AG10803 (cell line): ENCODE data around the gene VPS35.

ENCODE experiments used
- DNase-seq: peaks from one replicate; pipeline ENCODE4 v3.0.0; 2010; ENCODE audit warnings: low read depth
- H3K4me3 ChIP-seq: 2 replicates; pipeline ENCODE4 v1.5.1; 2011; ENCODE audit warnings: mild to moderate bottlenecking, low read length, control low read depth
- TF ChIP-seq, protein P1 (sequence below): conservative IDR thresholded peaks from 2 replicates; pipeline ENCODE4 v1.5.1; 2011; ENCODE audit warnings: mild to moderate bottlenecking, low read length, control low read depth, inconsistent platforms

Gene VPS35

DNA sequence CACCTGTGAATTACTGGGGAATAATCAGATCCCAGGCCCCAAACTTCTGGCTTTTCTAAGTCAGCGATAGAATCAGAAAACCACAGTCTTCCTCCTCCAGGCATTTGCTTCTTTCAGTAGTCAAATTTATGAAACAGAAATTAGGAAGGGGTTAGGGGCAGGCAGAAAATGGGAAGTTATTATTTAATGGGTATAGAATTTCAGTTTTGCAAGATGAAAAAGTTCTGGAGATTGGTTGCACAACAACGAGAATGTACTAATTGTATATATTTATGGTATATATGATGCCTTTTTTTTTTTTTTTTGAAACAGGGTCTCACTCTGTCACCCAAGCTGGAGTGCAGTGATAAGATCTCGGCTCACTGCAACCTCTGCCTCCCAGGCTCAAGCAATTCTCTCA is 23.9 kb upstream of the VPS35 start:
- TF ChIP-seq, protein P1, sequence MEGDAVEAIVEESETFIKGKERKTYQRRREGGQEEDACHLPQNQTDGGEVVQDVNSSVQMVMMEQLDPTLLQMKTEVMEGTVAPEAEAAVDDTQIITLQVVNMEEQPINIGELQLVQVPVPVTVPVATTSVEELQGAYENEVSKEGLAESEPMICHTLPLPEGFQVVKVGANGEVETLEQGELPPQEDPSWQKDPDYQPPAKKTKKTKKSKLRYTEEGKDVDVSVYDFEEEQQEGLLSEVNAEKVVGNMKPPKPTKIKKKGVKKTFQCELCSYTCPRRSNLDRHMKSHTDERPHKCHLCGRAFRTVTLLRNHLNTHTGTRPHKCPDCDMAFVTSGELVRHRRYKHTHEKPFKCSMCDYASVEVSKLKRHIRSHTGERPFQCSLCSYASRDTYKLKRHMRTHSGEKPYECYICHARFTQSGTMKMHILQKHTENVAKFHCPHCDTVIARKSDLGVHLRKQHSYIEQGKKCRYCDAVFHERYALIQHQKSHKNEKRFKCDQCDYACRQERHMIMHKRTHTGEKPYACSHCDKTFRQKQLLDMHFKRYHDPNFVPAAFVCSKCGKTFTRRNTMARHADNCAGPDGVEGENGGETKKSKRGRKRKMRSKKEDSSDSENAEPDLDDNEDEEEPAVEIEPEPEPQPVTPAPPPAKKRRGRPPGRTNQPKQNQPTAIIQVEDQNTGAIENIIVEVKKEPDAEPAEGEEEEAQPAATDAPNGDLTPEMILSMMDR = no peak
- no peak overlapping the region for H3K4me3 ChIP-seq
- no peak for DNase-seq

DNA sequence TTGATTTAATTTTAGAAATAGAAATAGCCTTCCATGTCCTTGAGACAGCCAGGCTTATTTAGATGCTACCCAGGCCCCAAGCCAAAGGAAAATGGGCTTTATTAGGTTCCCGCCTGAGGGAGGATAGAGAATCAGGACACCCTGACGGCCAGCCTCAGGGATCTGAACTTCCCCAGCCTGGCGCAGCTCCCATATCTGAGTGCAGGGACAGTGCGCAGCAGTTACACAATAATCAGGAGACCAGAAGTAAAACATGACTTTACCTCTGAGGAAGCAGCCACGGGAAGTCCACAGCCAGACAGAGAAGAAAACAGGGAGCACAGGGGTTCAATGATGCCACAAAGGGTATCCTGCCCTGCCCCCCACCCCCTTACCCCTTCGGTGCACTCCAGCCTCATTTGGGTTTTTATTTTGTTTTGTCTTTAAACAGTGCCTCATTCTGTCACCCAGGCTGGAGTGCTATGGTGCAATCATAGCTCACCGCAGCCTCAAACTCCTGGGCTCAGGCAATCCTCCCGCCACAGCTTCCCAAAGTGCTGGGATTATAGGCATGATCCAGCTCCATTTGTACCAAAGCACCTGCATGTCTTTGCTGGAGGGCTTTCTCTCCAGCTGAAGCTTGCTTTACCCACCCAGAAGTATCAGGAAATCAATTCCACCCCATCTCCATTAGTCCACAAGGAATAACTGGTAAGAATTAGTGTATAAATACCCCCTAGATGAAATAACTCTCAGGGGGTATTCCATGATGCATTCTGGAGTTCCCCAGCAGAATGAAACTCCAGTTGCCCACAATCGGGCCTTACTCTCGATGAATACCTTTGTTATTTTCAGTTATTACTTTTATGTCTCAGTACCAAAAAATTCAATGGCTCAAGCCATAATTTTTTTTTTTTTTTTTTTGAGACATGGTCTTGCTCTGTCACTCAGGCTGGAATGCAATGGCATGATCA is 22.4 kb upstream of the VPS35 start:
- DNase-seq = no peak
- TF ChIP-seq, protein P1 = no peak
- no peak overlapping the region for H3K4me3 ChIP-seq

DNA sequence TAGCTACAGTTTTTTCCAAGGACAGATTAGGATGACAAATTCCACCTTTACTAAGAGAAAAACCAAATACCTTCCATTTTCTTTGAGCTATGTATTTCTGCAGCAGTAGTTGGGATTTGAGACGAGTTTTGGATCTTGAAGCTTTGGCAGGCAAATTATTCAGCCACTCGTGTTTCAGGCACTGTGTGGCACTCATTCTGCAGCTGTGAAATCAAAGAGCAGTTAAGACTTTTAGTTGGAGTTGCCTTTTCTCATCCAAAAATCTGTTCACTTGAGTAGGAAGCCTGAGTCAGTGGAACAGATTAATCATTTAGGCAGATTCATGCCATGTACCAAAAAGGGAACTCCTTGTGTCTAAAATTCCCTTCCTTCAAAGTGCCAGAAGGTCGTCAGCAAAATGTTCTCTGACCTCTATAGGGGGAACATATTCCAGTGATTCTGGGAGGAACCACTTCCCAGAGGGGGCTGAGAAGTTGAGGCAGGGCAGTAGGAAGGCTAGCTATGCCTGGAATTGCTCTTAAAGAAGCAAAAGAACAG is 20.6 kb upstream of the VPS35 start:
- no peak for DNase-seq
- TF ChIP-seq, protein P1 = no peak
- no peak overlapping the region for H3K4me3 ChIP-seq

DNA sequence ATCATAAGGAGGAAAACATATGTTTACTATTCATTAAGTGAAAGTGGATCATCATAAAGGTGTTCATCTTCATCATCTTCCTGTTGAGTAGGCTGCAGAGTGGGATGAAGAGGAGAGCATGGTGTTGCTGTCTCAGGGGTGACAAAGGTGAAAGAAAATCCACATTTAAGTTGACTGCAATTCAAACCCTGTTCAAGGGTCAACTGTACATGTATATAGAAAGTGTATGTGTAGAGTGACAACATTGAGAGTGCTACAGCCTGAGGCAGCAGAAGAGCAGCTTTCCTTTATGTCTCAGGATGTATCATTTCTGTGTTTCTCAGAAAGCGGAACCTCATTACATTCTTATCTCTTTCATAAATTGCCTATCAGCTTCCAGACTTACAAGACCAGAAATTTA is 17.7 kb upstream of the VPS35 start:
- DNase-seq = no peak
- no peak overlapping the region for H3K4me3 ChIP-seq
- TF ChIP-seq, protein P1 = no peak

DNA sequence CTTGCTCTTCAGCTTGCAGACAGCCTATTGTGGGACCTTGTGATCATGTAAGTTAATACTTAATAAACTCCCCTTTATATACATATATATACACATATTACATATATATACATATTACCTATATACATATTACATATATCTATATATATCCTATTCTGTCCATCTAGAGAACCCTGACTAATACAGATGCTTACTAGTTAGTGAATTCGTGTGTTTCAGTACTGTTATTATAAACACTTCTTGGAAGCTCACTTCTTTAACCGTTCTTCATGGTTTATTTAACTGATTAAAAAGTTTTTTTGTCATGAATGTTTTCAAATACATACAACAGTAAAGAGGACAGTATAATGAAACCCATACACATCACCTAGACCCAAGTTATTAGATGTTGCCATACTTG is 13.1 kb upstream of the VPS35 start:
- TF ChIP-seq, protein P1 = no peak

DNA sequence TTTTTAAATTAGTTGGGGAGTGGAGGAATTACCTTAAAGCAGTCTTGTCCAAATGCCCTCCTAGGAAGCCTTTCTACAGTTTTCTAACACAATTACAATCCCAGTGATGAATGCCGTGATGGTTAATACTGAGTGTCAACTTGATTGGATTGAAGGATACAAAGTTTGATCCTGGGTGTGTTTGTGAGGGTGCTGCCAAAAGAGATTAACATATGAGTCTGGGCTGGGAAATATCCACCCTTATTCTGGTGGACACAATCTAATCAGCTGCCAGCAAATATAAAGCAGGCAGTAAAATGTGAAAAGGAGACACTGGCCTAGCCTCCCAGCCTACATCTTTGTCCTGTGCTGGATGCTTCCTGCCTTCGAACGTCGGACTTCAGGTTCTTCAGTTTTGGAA is 12.6 kb upstream of the VPS35 start:
- H3K4me3 ChIP-seq = no peak overlapping the region
- TF ChIP-seq, protein P1 = no peak
- DNase-seq = no peak

More for the DNA sequence above, 13.1 kb upstream of the VPS35 start:
- DNase-seq = no peak
- no peak overlapping the region for H3K4me3 ChIP-seq

DNA sequence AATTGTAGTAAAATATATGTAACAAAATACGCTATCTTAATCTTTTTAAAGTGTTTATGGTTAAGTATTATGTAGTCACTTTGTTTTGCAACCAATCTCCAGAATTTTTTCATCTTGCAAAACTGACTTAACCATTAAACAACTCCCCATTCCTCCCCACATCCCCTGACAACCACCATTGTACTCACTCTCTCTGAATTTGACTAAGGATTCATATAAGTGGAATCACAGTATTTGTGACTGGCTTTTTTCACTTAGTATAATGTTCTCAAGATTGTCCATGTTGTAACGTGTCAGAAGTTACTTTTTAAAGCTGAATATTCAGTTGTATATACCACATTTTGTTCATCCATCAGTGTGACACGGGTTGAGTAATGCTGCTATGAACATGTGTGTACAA is 11.1 kb upstream of the VPS35 start:
- TF ChIP-seq, protein P1 = no peak
- DNase-seq = no peak
- H3K4me3 ChIP-seq = no peak overlapping the region
